HepG2 (cell line): ENCODE results near the gene ZNF302.

ENCODE experiments used
- ETV6 ChIP-seq: sonication (generic); formaldehyde crosslinking; conservative IDR thresholded peaks from 2 replicates; pipeline ENCODE4 v1.4.0; 2020; ENCODE audit warnings: missing genetic modification reagents
- HMGXB4 ChIP-seq, 2 experiments: sonication (generic) in 1 of 2; formaldehyde crosslinking in 1 of 2; IDR thresholded peaks; 2 replicates each; pipeline versions ENCODE4 v1.4.0 to v1.6.1; 2018 to 2020; ENCODE audit warnings: missing genetic modification reagents in 2 of 2, borderline replicate concordance in 1 of 2, low read depth in 1 of 2, mild to moderate bottlenecking in 1 of 2, missing biosample characterization in 1 of 2
- NFE2L1 ChIP-seq: sonication (generic); formaldehyde crosslinking; IDR thresholded peaks from 2 replicates; pipeline ENCODE4 v1.4.0; 2020; ENCODE audit warnings: missing genetic modification reagents, mild to moderate bottlenecking, borderline replicate concordance
- YY1 ChIP-seq: IDR thresholded peaks from 2 replicates; pipeline ENCODE4 v1.6.1; 2011; ENCODE audit warnings: low read length, low read depth, moderate library complexity, mild to moderate bottlenecking; ENCODE audit not compliant: insufficient read depth, insufficient replicate concordance

- TF ChIP-seq ETV6 (CRISPR knock-in tag), result no peak
- no peak for TF ChIP-seq NFE2L1
- TF ChIP-seq HMGXB4 (CRISPR knock-in tag; IDR thresholded peaks at IDR 0.05; ENCODE audit: borderline replicate concordance in 1 of 2, low read depth in 1 of 2), result no peak
- no peak for TF ChIP-seq YY1
Observed at GRCh38 chr19:34688592-34688991, 11.1 kb downstream of the ZNF302 start.
